Measurements from ENCODE around the gene OARD1.

GRCh38 chr6:41049955-41050354 lies 22.2 kb downstream of the OARD1 start:
- TF ChIP-seq EZH2phosphoT487 (IDR thresholded peaks at IDR 0.05; ENCODE audit: borderline replicate concordance) (no peak), CTCF (conservative IDR thresholded peaks at IDR 0.05; ENCODE audit: low read length) (no peak)

Measured in Loucy (cell line).